ENCODE measurements around the gene IGSF8.

IGSF8 gene

DNA sequence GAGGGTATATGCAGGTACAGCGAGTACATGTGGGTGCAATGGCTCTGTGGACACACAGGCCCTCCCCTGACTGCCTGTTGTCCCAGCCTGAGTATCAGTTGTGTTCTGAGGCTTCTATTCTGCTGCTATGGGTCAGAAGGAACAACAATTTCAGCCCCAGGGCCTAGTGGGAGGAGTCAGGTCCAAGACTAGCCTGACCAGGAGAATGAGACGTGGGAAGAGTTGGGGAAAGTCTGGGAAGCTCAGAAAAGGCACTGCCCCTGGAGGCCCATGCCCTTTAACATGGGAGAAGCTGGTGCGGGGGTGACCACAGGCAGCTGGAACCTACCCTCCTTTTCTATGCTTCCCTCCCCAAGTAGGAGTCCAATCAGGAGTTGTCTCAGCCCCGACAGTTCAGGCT is 7.7 kb downstream of the IGSF8 start:
- H3K36me3 ChIP-seq (ENCODE audit: control insufficient read depth in 2 of 2, insufficient read depth in 1 of 2, low read length in 2 of 2), result peaks cover 0 to 19% of the 10 kb centered on the region in 2 experiments; a peak in 1 of 3 replicates
- TF ChIP-seq, protein P1, sequence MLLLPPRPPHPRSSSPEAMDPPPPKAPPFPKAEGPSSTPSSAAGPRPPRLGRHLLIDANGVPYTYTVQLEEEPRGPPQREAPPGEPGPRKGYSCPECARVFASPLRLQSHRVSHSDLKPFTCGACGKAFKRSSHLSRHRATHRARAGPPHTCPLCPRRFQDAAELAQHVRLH (tag by site-specific recombination; IDR thresholded peaks at IDR 0.05), result no peak
- TF ChIP-seq ZNF843 (tag by site-specific recombination; IDR thresholded peaks at IDR 0.05) (no peak), ZNF529 (tag by site-specific recombination; IDR thresholded peaks at IDR 0.05; ENCODE audit: insufficient replicate concordance) (no peak), TRIM28 (IDR thresholded peaks at IDR 0.05; ENCODE audit: borderline replicate concordance, low read length) (no peak), ZNF311 (tag by site-specific recombination; IDR thresholded peaks at IDR 0.05; ENCODE audit: borderline replicate concordance) (no peak), ZBTB1 (tag by site-specific recombination; IDR thresholded peaks at IDR 0.05) (no peak)
- TF ChIP-seq, protein P2, sequence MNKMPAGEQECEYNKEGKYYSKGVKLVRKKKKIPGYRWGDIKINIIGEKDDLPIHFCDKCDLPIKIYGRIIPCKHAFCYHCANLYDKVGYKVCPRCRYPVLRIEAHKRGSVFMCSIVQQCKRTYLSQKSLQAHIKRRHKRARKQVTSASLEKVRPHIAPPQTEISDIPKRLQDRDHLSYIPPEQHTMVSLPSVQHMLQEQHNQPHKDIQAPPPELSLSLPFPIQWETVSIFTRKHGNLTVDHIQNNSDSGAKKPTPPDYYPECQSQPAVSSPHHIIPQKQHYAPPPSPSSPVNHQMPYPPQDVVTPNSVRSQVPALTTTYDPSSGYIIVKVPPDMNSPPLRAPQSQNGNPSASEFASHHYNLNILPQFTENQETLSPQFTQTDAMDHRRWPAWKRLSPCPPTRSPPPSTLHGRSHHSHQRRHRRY (tag by site-specific recombination; IDR thresholded peaks at IDR 0.05), result no peak
- TF ChIP-seq, protein P3, sequence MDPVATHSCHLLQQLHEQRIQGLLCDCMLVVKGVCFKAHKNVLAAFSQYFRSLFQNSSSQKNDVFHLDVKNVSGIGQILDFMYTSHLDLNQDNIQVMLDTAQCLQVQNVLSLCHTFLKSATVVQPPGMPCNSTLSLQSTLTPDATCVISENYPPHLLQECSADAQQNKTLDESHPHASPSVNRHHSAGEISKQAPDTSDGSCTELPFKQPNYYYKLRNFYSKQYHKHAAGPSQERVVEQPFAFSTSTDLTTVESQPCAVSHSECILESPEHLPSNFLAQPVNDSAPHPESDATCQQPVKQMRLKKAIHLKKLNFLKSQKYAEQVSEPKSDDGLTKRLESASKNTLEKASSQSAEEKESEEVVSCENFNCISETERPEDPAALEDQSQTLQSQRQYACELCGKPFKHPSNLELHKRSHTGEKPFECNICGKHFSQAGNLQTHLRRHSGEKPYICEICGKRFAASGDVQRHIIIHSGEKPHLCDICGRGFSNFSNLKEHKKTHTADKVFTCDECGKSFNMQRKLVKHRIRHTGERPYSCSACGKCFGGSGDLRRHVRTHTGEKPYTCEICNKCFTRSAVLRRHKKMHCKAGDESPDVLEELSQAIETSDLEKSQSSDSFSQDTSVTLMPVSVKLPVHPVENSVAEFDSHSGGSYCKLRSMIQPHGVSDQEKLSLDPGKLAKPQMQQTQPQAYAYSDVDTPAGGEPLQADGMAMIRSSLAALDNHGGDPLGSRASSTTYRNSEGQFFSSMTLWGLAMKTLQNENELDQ (tag by site-specific recombination; IDR thresholded peaks at IDR 0.05; ENCODE audit: low read depth), result no peak
- TF ChIP-seq, protein P4, sequence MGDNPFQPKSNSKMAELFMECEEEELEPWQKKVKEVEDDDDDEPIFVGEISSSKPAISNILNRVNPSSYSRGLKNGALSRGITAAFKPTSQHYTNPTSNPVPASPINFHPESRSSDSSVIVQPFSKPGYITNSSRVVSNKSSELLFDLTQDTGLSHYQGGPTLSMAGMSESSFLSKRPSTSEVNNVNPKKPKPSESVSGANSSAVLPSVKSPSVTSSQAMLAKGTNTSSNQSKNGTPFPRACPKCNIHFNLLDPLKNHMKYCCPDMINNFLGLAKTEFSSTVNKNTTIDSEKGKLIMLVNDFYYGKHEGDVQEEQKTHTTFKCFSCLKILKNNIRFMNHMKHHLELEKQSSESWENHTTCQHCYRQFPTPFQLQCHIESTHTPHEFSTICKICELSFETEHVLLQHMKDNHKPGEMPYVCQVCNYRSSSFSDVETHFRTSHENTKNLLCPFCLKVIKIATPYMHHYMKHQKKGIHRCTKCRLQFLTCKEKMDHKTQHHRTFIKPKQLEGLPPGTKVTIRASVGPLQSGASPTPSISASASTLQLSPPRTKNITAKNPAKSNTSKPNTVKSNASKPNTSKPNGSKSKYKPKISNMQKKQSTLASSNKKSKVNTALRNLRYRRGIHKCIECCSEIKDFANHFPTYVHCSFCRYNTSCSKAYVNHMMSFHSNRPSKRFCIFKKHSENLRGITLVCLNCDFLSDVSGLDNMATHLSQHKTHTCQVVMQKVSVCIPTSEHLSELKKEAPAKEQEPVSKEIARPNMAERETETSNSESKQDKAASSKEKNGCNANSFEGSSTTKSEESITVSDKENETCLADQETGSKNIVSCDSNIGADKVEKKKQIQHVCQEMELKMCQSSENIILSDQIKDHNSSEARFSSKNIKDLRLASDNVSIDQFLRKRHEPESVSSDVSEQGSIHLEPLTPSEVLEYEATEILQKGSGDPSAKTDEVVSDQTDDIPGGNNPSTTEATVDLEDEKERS (tag by site-specific recombination; IDR thresholded peaks at IDR 0.05), result no peak
- TF ChIP-seq, protein P5, sequence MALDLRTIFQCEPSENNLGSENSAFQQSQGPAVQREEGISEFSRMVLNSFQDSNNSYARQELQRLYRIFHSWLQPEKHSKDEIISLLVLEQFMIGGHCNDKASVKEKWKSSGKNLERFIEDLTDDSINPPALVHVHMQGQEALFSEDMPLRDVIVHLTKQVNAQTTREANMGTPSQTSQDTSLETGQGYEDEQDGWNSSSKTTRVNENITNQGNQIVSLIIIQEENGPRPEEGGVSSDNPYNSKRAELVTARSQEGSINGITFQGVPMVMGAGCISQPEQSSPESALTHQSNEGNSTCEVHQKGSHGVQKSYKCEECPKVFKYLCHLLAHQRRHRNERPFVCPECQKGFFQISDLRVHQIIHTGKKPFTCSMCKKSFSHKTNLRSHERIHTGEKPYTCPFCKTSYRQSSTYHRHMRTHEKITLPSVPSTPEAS (tag by site-specific recombination; IDR thresholded peaks at IDR 0.05), result no peak
- TF ChIP-seq, protein P6, sequence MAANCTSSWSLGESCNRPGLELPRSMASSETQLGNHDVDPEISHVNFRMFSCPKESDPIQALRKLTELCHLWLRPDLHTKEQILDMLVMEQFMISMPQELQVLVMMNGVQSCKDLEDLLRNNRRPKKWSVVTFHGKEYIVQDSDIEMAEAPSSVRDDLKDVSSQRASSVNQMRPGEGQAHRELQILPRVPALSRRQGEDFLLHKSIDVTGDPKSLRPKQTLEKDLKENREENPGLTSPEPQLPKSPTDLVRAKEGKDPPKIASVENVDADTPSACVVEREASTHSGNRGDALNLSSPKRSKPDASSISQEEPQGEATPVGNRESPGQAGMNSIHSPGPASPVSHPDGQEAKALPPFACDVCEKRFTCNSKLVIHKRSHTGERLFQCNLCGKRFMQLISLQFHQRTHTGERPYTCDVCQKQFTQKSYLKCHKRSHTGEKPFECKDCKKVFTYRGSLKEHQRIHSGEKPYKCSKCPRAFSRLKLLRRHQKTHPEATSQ (tag by site-specific recombination; IDR thresholded peaks at IDR 0.05), result no peak
- no peaks in the 10 kb centered on the region for H3K9me3 ChIP-seq (ENCODE audit: control insufficient read depth, insufficient read depth, low read depth, low read length)
- no peak overlapping the region for H3K27ac ChIP-seq (ENCODE audit: extremely low read depth, low read depth, low read length)
- H3K4me1 ChIP-seq (ENCODE audit: control insufficient read depth, insufficient read depth, low read length), result no peaks in the 10 kb centered on the region
- CTCF ChIA-PET, result interaction anchor here (1.1 to 8.0 kb wide), 2 partner anchors 16 to 161 kb away, joined by 3 to 123 read pairs; partner anchors contain the start of gene KCNJ10
- H3K4me3 ChIP-seq (ENCODE audit: low read depth, low read length), result no peak overlapping the region
- POLR2A ChIA-PET, result no interaction called here

DNA sequence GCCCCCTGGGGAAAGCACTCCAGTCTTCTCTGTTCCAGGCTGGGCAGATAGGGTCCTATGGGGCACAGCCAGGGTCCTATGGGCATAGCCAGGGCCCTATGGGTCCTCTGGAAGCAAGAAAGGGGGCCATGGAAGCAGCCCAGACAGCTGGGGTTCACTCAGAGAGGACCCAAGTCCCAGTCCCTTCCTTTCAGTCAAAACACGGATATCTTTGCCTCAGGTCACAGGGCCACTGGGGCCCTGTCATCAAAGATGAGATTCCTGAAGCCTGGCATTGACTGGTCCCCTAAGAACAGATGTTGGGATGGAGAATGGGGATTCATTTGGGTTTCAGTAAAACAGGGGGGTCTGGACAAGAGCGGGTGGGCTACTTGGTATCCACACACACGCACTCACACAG is 8.5 kb downstream of the IGSF8 start:
- H3K4me3 ChIP-seq (ENCODE audit: low read depth, low read length), result no peak overlapping the region
- TF ChIP-seq, protein P5 (tag by site-specific recombination; IDR thresholded peaks at IDR 0.05), result no peak
- TF ChIP-seq ZBTB21 (tag by site-specific recombination; IDR thresholded peaks at IDR 0.05) (no peak), SALL2 (tag by site-specific recombination; IDR thresholded peaks at IDR 0.05; ENCODE audit: borderline replicate concordance) (no peak), TRIM28 (IDR thresholded peaks at IDR 0.05; ENCODE audit: borderline replicate concordance, low read length) (no peak), ZNF335 (tag by site-specific recombination; conservative IDR thresholded peaks at IDR 0.05) (peak; percentile 50)
- TF ChIP-seq, protein P7, sequence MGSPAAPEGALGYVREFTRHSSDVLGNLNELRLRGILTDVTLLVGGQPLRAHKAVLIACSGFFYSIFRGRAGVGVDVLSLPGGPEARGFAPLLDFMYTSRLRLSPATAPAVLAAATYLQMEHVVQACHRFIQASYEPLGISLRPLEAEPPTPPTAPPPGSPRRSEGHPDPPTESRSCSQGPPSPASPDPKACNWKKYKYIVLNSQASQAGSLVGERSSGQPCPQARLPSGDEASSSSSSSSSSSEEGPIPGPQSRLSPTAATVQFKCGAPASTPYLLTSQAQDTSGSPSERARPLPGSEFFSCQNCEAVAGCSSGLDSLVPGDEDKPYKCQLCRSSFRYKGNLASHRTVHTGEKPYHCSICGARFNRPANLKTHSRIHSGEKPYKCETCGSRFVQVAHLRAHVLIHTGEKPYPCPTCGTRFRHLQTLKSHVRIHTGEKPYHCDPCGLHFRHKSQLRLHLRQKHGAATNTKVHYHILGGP (tag by site-specific recombination; IDR thresholded peaks at IDR 0.05), result no peak
- no peaks in the 10 kb centered on the region for H3K9me3 ChIP-seq (ENCODE audit: control insufficient read depth, insufficient read depth, low read depth, low read length)
- H3K4me1 ChIP-seq (ENCODE audit: control insufficient read depth, insufficient read depth, low read length), result no peaks in the 10 kb centered on the region
- ChIA-PET CTCF (interaction anchor here (0.9 to 16.5 kb wide), 3 partner anchors 11 to 41 kb away, joined by 4 to 541 read pairs (median 123); partner anchors contain the start of gene KCNJ10), POLR2A (no interaction called here)
- H3K36me3 ChIP-seq (ENCODE audit: control insufficient read depth in 2 of 2, insufficient read depth in 1 of 2, low read length in 2 of 2), result peaks cover 0 to 17% of the 10 kb centered on the region in 2 experiments; a peak in 1 of 3 replicates
- H3K27ac ChIP-seq (ENCODE audit: extremely low read depth, low read depth, low read length), result no peak overlapping the region
